ENCODE data around the gene STK4. TPM values are rescaled to one million over a fixed set of nuclear protein-coding genes. Genes with fewer than 3 reads are reported as not detected.
A peak's percentile ranks its signal among the peaks of the same experiment; 100 is the strongest.

The STK4 gene
- total RNA-seq, 1 experiment from 2014 or later, result 74.7 TPM

GRCh38 chr20:44963325-44964215 lies 2.7 kb upstream of the STK4 start:
- ChIA-PET POLR2A (no interaction called here), CTCF (no interaction called here)
- Mint-ChIP-seq H3K4me3 (ENCODE audit: unreplicated experiment) (no peak overlapping the region), H3K36me3 (ENCODE audit: insufficient read depth, unreplicated experiment) (peaks cover 26% of the 10 kb centered on the region), H3K27ac (ENCODE audit: unreplicated experiment) (no peak overlapping the region), H3K9me3 (ENCODE audit: unreplicated experiment) (no peaks in the 10 kb centered on the region), H3K27me3 (ENCODE audit: insufficient read depth, unreplicated experiment) (no peaks in the 10 kb centered on the region), H3K4me1 (ENCODE audit: low read depth, unreplicated experiment) (peaks cover 48% of the 10 kb centered on the region)
- no TSS peak for BruUV-seq (replicated peaks)
- no peak for DNase-seq
- intact Hi-C loops (cut with micrococcal nuclease; ENCODE audit: unreplicated experiment), result no loop called here
- H3K9me3 ChIP-seq, result no peaks in the 10 kb centered on the region
- H3K4me1 ChIP-seq, result peaks cover 47% of the 10 kb centered on the region
- no peaks in the 10 kb centered on the region; the same call in 1 of the 2 replicates for H3K36me3 ChIP-seq (ENCODE audit: control insufficient read depth, insufficient read depth, low read length)
- TF ChIP-seq CTCF (IDR thresholded peaks at IDR 0.05; ENCODE audit: insufficient read depth in 1 of 2, low read depth in 1 of 2, low read length in 1 of 2, severe bottlenecking in 1 of 2, unreplicated experiment in 1 of 2), result no peak
- no peaks in the 10 kb centered on the region for H3K27me3 ChIP-seq (replicated peaks; ENCODE audit: control insufficient read depth, insufficient read depth, low read length)
- no peak overlapping the region for H3K4me3 ChIP-seq (ENCODE audit: low read depth, low read length)

- H3K36me3 ChIP-seq (ENCODE audit: control insufficient read depth, insufficient read depth, low read length), result no peaks in the 10 kb centered on the region; the same call in 1 of the 2 replicates
- no peak for TF ChIP-seq CTCF (IDR thresholded peaks at IDR 0.05; ENCODE audit: insufficient read depth in 1 of 2, low read depth in 1 of 2, low read length in 1 of 2, severe bottlenecking in 1 of 2, unreplicated experiment in 1 of 2)
- H3K4me3 Mint-ChIP-seq (ENCODE audit: unreplicated experiment), result peak overlapping the region; percentile 99
- H3K36me3 Mint-ChIP-seq (ENCODE audit: insufficient read depth, unreplicated experiment), result peaks cover 11% of the 10 kb centered on the region
- H3K27ac Mint-ChIP-seq (ENCODE audit: unreplicated experiment), result peak overlapping the region; percentile 94
- H3K4me3 ChIP-seq (ENCODE audit: low read depth, low read length), result peak overlapping the region; percentile 64
- H3K4me1 Mint-ChIP-seq (ENCODE audit: low read depth, unreplicated experiment), result peaks cover 46% of the 10 kb centered on the region
- no peaks in the 10 kb centered on the region for H3K27me3 ChIP-seq (replicated peaks; ENCODE audit: control insufficient read depth, insufficient read depth, low read length)
- POLR2A ChIA-PET, result interaction anchor here (2.0 kb wide), 1 partner anchor 9 kb away, joined by 5 read pairs; no protein-coding TSS in a partner anchor
- H3K4me1 ChIP-seq, result peaks cover 46% of the 10 kb centered on the region
- no peaks in the 10 kb centered on the region for H3K9me3 Mint-ChIP-seq (ENCODE audit: unreplicated experiment)
- DNase-seq, result no peak
- CTCF ChIA-PET, result no interaction called here
- H3K9me3 ChIP-seq, result no peaks in the 10 kb centered on the region
- intact Hi-C loops (cut with micrococcal nuclease; ENCODE audit: unreplicated experiment), result loop anchor here (2.0 kb wide), 2 partner anchors 51 to 55 kb away; partner anchors contain the start of gene PABPC1L
- BruUV-seq (replicated peaks), result TSS peak; percentile 93
- no peaks in the 10 kb centered on the region for H3K27me3 Mint-ChIP-seq (ENCODE audit: insufficient read depth, unreplicated experiment)
Measured at GRCh38 chr20:44965651-44966029, 672 bp upstream of the STK4 start.

GRCh38 chr20:44967207-44967807 lies 995 bp downstream of the STK4 start:
- intact Hi-C loops (cut with micrococcal nuclease; ENCODE audit: unreplicated experiment), result loop anchor here (2.0 kb wide), 2 partner anchors 49 to 57 kb away; partner anchors contain the start of gene PABPC1L
- Histone ChIP-seq H3K9me3 (no peaks in the 10 kb centered on the region), H3K36me3 (ENCODE audit: control insufficient read depth, insufficient read depth, low read length) (no peaks in the 10 kb centered on the region; the same call in 1 of the 2 replicates), H3K4me1 (peaks cover 32% of the 10 kb centered on the region), H3K4me3 (ENCODE audit: low read depth, low read length) (peak overlapping the region; percentile 64), H3K27me3 (replicated peaks; ENCODE audit: control insufficient read depth, insufficient read depth, low read length) (no peaks in the 10 kb centered on the region)
- no TSS peak for BruUV-seq (replicated peaks)
- H3K4me1 Mint-ChIP-seq (ENCODE audit: low read depth, unreplicated experiment), result peaks cover 29% of the 10 kb centered on the region
- H3K27me3 Mint-ChIP-seq (ENCODE audit: insufficient read depth, unreplicated experiment), result no peaks in the 10 kb centered on the region
- no peak for TF ChIP-seq CTCF (IDR thresholded peaks at IDR 0.05; ENCODE audit: insufficient read depth in 1 of 2, low read depth in 1 of 2, low read length in 1 of 2, severe bottlenecking in 1 of 2, unreplicated experiment in 1 of 2)
- POLR2A ChIA-PET, result interaction anchor here (1.0 kb wide), 1 partner anchor 20 kb away, joined by 4 read pairs; no protein-coding TSS in a partner anchor
- CTCF ChIA-PET, result interaction anchor here (0.7 to 1.4 kb wide), 4 partner anchors 10 to 77 kb away, joined by 3 read pairs; no protein-coding TSS in a partner anchor
- no peaks in the 10 kb centered on the region for H3K9me3 Mint-ChIP-seq (ENCODE audit: unreplicated experiment)
- peaks cover 11% of the 10 kb centered on the region for H3K36me3 Mint-ChIP-seq (ENCODE audit: insufficient read depth, unreplicated experiment)
- H3K27ac Mint-ChIP-seq (ENCODE audit: unreplicated experiment), result peak overlapping the region; percentile 94
- DNase-seq, result no peak
- peak overlapping the region; percentile 99 for H3K4me3 Mint-ChIP-seq (ENCODE audit: unreplicated experiment)
